Amniotic stem cell (primary cell): ENCODE data around the gene SNU13.
"Not testable (repeated sequence)": the region's sequence is repeated elsewhere in the genome, so short reads cannot be mapped to it uniquely, and the experiment has no call there.

Experiments
- DNase-seq: peaks from one replicate; lab custom pipeline; 2025; lab: John Stamatoyannopoulos, UW

Gene SNU13

DNA sequence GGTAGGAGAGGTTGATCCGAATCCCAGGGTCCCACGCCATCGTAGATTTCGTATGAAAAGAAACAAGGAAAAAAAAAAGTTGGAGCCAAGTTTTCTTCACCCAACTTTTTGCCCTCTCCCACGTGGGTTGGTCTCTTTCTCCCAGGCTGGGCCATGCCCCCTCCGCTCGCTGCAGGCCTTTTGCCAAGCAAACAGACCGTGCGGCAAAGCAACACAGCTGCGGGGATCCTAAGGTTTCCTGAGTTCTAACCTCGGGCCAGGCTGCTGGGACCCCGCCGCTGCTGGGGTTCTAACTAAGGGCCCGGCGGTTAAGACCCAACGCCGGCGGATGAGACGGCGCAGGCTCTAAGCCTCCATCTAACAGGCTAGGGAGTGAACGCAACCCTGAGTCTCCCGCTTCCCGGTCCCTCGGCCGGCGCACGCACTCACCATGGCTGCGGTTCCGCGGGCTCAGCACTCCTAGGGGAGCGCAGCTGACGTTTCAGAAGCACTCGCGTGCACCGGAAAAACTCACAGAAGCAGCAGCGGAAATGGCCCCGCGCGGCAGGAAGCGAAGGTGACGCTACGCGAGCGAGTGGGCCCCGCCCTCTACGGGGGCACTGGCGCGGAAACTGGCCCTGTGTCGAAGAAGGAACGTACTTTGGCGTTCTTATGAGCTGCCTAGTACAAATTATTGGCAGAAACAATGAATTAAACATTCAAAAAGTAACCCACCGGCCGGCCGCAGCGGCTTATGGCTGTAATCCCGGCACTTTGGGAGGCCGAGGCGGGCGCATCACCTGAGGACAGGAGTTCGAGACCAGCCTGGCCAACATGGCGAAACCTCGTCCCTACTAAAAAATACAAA, at the start of gene SNU13:
Gene SNU13, minus strand, starts transcription at position 503 of the 847 bp plus-strand sequence. Its CDS starts 71 bp downstream, at position 432.
- DNase-seq, result peak; percentile 94

DNA sequence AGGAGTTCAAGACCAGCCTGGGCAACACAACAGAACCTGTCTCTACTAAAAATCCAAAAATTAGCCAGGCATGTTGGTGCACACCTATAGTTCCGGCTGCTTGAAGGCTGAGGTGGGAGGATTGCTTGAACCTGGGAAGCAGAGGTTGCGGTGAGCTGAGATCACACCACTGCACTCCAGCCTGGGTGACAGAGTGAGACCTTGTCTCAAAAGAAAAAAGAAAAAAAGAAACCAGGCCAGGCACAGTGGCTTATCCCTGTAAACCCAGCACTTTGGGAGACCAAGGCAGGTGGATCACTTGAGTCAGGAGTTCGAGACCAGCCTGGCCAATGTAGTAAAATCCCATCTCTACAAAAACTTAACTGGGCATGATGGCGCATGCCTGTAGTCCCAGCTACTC, 44.6 kb upstream of the SNU13 start:
- DNase-seq, result not testable (repeated sequence)

DNA sequence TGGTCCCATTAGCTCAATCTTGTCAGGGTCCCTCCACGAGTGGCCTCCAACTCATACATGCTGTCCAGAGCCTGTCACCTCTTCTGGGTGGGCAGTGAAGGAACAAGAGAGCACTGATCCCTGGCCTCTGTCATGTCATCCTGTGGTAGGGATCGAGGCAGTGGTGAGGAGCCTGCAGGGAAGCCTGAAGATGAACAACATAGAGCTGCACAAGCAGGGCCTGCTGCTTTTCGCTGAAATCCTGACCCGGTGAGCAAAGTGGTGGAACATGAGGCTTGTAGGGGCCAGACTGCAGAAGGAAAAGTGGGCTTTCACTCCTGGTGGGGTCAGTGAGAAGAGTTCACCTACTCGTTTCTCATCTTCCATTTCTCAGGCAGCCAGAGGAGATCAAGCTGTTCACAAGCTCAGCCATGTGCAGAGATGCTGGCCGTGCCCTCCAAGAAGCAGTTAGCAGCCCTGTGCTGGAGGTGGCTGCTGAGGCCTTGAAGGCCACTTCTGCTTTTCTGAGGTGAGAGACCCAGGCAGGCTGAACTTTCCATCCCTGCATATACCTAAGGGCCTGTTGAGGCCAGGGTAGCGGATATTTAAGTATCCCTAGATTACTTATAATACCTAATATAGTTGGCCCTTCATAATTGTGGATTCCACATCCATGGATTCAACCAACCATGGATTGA, 43.6 kb upstream of the SNU13 start:
- no peak for DNase-seq

DNA sequence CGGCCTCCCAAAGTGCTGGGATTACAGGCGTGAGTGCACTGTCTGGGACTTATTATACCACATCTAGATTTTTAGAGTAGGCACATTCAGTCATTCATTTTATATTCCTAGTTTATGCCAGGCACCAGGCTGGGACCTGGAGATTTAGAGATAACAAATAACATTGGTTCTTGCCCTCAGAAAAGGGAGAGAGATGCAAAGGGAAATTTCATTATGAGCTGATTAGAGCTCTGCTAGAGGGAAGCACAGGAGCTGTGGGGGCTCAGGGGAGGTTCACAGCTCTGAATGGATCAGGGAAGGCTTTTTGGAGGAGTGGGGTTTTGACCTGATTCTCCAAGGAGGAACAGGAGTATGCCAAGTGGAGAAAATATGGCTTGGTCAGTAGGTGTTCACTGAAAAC, 42.9 kb upstream of the SNU13 start:
- no peak for DNase-seq

DNA sequence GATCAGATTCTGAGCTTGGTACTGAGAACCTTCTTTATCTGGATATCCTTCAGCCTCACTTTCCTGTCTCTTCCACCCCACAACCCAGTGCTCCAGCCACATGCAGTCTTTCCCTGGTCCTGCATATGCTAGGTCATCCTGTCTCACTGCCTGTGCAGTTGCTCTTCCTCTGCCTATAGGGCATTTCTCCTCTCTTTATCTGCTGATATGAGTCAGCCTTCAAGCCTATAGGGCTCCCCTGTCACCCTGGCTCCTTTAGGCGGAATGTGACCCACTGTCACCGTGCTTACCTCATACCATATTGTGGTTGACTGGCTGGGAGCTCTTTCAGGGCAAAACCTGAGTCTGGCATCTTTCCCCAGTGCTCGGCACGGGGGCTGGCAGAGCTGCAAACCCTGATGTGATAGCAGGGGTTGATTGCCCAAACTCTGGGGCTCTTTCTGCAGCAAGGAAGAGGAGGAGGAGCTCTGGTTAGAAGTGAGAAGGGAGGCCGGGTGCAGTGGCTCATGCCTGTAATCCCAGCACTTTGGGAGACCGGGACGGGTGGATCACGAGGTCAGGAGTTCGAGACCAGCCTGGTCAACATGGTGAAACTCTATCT, 36.9 kb upstream of the SNU13 start:
- no peak for DNase-seq

DNA sequence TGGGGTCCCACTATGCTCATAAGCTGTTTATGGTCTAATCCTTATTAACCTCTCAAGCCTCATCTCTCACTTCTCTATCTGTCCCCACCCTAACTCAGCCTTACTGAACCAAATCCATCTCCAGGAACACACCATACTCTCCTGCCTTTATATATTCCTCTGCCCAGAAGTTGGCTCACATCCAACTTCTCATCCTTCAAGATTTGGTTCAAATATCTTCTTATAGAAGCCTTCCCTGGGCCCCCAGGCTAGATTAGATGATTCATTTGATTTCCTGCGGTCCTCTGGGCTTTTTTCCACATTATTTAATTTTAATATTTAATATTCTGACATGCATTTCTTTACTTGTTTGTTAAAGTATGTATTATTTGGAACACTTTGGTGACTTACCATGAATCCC, 33.8 kb upstream of the SNU13 start:
- no peak for DNase-seq

DNA sequence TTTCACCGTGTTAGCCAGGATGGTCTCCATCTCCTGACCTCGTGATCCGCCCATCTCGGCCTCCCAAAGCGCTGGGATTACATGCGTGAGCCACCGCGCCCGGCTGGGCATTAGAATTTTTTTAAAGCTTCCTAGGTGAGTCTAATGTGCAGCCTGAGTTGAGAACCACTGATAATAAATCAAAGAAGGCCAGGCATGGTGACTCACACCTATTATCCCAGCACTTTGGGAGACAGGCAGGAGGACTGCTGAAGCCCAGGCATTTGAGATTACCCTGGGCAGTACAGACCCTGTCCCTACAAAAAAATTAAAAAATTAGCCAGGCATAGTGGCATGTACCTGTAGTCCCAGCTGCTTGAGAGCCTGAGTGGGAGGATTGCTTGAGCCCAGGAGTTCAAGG, 24.3 kb upstream of the SNU13 start:
- no peak for DNase-seq

DNA sequence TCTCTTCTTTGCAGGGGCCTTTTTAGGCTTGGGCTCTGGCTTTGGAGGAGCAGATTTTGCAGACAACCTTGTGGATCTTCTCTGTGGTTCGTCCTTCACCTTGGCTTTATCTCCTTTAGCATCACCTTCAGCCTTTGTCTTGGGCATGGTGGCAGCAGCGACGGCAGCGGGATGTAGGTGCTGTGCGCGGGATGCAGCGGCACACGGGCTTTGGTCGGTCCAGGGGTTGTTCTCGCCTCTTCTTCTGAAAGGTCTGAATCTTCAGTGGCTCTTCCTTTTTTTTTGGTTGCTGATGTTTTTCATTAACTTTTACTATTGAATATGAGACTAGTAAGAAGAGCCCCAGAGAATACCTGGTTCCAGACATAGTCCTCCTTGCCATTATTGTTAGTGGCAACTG, 20.7 kb upstream of the SNU13 start:
- DNase-seq, result no peak

DNA sequence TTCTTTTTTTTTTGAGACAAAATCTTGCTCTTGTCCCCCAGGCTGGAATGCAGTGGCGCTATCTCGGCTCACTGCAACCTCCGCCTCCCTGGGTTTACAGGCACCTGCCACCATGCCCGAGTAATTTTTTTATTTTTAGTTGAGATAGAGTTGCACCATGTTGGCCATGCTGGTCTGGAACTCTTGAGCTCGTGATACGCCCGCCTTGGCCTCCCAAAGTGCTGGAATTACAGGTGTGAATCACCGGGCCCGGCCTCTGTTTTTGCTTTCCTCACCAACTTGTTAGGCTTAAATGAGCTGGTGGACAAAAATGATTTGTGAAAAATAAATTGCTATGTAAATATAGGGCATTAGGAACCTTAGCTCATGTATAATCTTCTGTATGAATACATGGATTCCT, 14.1 kb upstream of the SNU13 start:
- DNase-seq, result no peak

DNA sequence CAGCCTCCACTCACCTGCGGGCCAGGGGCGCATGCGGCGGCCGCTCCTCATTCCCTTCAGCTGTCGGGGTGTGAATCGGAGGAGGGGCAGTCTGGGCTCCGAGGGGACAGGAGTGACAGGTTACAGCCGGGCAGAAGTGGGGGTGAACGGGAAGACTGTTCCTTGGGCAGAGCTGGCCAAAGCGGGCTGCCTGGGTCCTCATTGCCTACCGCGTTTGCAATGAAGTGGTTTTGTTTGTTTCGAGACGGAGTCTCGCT, 11.4 kb upstream of the SNU13 start:
- no peak for DNase-seq

DNA sequence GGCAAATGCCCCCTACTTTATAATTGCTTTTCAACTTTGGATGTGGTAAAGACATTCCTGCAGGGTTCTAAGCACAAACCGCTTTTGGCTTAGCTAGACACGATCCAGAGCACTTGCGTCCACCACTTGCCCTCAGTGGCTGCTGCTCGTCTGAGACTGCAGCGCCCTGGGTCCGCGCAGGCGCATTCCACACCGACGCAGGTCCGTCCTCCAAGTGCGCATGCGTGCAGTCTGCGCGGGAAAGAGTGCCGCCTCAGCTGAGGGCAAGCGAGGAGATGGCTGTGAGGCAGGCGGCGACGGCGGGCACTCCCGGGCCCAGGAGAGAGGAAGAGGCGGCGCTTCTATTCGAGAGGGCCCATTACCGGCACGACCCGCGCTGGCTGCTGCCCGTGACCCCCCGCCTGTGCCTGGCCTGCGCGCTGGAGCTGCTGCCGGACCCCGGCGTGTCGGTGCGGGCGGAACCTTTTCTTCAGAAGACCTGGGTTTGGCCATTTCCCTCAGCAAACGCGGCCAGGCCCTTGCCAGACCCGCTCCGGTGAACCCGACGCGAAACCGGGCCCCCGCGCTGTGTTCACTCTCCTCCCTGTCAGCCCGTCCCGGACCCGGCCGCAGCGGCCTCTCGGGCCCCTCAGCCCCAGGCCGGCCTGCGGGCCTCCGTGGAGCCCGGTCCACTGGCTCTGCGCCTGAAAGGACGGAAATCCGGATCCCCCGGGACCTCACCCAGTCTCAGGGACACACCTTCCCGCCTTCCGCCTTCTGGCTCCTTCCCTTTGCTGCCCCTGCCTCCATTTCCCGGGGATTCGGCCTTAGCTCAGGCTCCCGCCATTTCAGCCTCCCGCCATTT, 10.8 kb upstream of the SNU13 start, which contains the start of gene MEI1:
Gene MEI1, plus strand, starts transcription at position 240 of the 844 bp plus-strand sequence. Its CDS starts 36 bp downstream, at position 276.
- no peak for DNase-seq

DNA sequence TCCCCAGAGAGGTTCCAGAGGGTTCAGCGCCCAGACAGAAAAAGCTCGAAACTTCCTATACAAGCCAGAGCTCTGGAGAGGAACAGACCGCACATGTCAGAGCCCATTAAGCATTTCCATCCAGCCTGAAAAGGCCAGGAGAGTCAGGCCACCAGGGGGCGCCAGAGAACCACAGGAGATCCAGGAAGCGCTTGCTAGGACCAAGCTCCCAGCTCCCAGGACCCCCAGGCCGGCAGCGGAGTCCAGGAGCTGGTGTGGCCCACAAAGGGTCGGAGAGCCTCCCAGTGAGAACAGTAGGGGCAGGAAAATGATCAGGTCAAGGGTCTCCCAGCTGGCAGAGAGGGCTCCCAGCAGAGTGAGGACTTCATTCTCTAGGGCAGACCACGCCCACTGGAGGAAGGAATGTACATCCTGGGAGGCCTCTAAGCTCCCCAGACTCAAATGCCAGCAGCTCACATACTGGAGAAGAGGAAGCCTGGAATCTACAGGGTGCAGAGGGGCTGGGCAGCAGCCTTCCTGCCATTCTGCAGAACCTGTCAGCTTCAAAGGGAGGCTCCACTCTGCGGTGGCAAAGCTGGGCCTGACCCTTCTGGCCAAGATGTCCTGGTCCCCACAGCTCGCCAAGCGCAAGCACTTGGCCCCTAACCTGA, 8.6 kb upstream of the SNU13 start:
- DNase-seq, result peak; percentile 71

DNA sequence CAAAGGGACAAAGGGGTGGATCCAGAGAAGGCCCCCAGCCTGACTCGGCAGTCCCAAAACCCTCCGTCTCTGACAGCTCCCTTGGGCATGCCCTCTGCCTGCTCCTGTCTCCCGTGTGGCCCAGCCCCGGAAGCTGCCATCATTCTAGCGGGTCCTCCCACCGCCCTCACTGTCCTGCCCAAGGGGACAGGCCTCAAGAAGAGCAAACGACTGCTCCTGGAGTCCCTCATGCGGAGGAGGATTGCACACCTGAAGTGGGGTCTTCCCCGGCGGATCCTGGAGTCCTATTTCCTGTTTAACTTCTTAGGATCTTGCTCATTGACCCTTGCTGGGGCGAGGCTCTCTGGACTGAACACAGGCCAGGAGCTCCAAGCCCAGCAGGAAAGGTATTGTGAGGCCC, 8.0 kb upstream of the SNU13 start:
- no peak for DNase-seq

DNA sequence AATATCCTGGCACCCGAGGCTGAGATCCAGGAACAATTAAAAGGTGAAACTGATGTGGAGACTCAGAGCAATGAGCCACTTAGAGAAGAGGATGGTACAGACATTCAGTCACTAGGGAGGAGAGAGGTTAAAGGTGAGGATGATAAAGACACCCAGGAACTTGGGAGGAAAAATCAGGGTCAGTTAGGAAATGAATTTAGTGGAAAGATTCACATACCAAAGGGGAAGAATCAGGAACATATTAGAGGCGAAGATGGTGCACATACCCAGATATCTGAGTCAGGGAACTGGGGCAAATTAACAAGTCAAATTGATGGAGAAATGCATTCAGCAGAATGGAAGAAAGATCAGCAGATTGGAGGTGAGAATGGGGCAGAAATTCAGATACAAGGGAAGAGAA, 6.5 kb upstream of the SNU13 start:
- DNase-seq, result no peak

DNA sequence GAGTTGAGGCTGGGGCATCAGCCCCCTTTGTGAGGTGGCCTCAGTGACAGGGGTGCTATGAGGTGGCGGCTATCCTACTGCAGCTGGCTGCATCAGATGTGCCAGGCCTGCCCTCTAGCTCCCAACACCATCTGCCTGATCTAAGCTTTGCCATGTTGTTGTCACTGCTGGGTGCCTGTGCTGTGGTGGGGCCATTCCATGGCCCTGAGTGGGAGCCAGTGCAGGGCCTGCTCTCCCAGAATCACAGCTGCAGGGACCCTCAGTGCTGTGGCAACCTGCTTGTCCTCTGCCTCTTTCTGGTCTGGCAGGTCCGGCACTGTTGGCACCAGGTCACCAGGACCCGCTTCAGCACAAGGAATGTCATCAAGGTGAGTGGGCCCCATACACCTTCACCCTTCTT, 1.8 kb upstream of the SNU13 start:
- no peak for DNase-seq

DNA sequence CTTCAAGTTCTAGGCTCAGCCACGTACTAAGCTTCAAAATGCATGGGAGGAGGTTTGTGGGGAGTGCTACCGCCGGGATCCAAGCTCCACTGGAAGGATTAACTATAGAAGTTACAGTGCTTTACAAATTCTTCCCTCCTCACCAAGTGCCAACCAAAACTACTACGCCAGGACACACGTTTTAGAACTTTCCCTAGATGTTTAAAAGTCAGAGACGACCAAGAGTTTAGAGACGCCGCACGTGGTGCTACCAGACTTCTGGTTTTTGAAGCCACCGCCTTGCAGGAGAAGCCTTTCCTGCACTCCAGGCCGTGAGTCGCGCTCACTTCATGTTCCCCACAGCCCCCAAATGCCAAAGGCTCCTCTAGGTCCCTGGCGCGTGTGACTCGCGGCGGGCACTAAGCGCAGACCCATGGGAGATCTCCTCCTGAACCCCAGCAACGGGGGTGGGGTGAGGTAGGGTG, 734 bp downstream of the SNU13 start:
- no peak for DNase-seq

DNA sequence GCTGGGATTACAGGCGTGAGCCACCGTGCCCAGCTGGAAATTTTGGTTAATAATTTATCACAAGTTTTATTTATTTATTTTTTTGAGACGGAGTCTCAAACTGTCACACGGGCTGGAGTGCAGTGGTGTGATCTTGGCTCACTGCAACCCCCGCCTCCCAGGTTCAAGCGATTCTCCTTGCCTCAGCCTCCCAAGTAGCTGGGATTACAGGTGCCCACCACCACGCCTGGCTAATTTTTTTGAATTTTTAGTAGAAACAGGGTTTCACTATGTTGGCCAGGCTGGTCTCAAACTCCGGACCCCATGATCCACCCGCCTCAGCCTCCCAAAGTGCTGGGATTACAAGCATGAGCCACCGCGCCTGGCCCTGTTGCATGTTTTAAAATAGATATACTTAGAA, 1.8 kb downstream of the SNU13 start:
- DNase-seq, result not testable (repeated sequence)

DNA sequence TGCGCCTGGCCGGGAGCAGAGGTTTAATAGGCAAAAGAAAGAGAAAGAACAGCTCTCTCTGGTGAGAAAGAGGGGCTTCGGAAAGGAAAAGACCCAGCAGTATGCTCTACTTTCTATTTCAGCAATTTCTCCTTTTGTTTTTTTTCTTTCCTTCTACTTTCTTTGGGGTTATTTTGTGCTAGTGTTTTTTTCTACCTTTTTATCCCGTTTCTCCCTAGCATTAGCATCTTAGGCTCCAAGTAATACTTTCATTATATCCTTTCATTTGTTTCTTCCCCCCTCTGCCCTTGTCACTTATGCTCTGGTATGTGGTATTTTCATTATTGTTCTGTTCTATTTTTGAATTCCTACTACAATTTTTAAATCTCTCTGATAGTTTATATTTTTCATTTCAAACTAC, 4.5 kb downstream of the SNU13 start:
- DNase-seq, result no peak

DNA sequence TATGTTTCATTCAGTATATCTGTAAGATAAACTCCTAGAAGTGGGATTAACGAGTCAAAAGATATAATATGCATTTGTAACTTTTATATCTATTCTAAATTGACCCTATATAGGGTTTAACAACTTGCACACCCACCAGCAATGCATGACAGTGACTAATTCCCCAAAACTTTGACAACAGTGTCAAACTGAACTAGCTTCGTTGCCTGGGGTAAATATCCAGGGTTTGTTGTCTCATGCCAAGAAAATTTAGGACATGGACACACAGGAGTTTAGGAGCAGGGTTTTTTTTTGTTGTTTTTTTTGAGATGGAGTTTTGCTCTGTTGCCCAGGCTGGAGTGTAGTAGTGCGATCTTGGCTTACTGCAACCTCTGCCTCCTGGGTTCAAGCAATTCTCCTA, 5.1 kb downstream of the SNU13 start:
- DNase-seq, result no peak

DNA sequence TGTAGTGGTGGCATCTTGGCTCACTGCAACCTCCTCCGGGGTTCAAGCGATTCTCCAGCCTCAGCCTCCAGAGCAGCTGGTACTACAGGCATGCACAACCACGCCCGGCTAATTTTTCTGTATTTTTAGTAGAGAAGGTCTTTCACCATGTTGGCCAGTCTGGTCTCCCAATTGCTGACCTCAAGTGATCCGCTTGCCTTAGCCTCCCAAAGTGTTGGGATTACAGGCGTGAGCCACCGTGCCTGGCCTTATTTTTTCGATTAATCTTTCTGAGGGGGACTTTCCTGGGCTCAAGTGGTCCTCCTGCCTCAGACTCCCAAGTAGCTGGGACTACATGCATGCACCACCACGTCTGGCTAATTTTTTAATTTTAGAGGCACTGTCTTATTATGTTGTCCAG, 5.6 kb downstream of the SNU13 start:
- no peak for DNase-seq

DNA sequence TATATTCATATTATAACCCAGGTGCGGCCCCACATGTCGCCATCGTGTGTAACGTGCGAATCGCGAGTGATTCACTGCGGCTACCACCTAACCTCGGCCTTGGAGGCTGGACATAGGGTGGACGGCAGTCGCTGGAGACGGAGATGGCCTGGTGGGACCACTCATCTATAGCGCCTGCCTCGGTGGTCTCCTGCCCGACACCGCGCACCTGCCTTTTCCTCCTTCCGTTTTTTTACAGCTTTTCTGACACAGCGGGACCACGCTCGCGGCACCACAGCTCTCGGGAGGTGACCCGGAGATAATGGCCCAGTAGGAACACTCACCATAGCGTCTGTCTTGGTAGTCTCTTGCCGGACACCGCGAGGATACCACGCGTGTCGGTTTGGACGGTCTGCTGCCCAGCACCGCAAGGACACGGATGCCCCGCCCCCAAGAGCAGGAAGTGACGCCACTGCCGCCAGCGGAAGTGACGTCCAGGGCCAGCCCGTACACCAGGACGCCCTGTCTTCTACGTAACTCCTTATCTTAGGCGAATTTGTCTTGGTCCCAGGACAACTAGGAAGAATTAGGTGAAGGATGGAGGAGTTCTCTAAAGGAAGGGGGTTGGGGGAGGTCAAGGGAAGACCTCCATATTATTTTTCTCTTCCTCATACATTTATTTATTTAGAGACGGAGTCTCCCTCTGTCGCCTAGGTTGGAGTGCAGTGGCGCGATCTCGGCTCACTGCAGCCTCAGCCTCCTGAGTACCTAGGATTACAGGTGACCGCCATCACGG, 6.4 kb downstream of the SNU13 start:
- no peak for DNase-seq
